MM.1S (cell line): ENCODE measurements around the gene SGCD.

Experiments used
- CTCF ChIP-seq: fragments of 300-600 bp; sonication (generic); IDR thresholded peaks from 2 replicates; pipeline ENCODE4 v1.5.1; 2016; ENCODE audit warnings: antibody characterized with exemption, low read length, mixed read lengths
- EZH2 ChIP-seq: fragments of 300-600 bp; sonication (generic); optimal IDR thresholded peaks from 2 replicates; pipeline ENCODE3; 2017; ENCODE audit warnings: low read depth, mild to moderate bottlenecking, antibody characterized with exemption, low read length, mixed read lengths

- TF ChIP-seq CTCF (no peak), EZH2 (no peak)
Measured at GRCh38 chr5:156434471-156434870, 107.5 kb downstream of the SGCD start.
